Naive B cell (primary cell): ENCODE results near the gene PKD2L1. TPM values are rescaled to one million over a fixed set of nuclear protein-coding genes. Genes with fewer than 3 reads are reported as not detected.
"Not testable (repeated sequence)": the region's sequence is repeated elsewhere in the genome, so short reads cannot be mapped to it uniquely, and the experiment has no call there.

Source experiments
- ATAC-seq, 2 donors: fragments of 150-1000 bp; cut with Tn5 transposase; 2 replicates each; pipeline ENCODE4 v1.10.0; 2021; ENCODE audit warnings: low read depth in 2 of 2, mild to moderate bottlenecking in 2 of 2, moderate library complexity in 2 of 2
- DNase-seq: peaks from one replicate; pipeline ENCODE4 v3.0.0; 2022
- H3K27ac Mint-ChIP-seq, 6 donors: one replicate each; pipeline ENCODE4 v1.8.0; 2020 to 2022; ENCODE audit warnings: mild to moderate bottlenecking in 6 of 6, mixed read lengths in 6 of 6, moderate library complexity in 5 of 6, inconsistent platforms in 2 of 6
- H3K27me3 Mint-ChIP-seq, 3 donors: one replicate each; pipeline ENCODE4 v1.8.0; 2021 to 2022; ENCODE audit warnings: mixed read lengths in 3 of 3, mild to moderate bottlenecking in 1 of 3
- H3K36me3 Mint-ChIP-seq, 2 donors: one replicate each; pipeline ENCODE4 v1.8.0; 2020 to 2022; ENCODE audit warnings: mixed read lengths in 2 of 2, inconsistent platforms in 1 of 2, mild to moderate bottlenecking in 1 of 2
- H3K4me1 Mint-ChIP-seq, 3 donors: one replicate each; pipeline ENCODE4 v1.8.0; 2020 to 2022; ENCODE audit warnings: mixed read lengths in 3 of 3, inconsistent platforms in 1 of 3, mild to moderate bottlenecking in 1 of 3, moderate library complexity in 1 of 3
- H3K4me3 Mint-ChIP-seq, 8 donors: one replicate each; pipeline ENCODE4 v1.8.0; 2020 to 2022; ENCODE audit warnings: mild to moderate bottlenecking in 8 of 8, mixed read lengths in 8 of 8, moderate library complexity in 8 of 8, inconsistent platforms in 2 of 8
- H3K9me3 Mint-ChIP-seq, 7 donors: one replicate each; pipeline ENCODE4 v1.8.0; 2020 to 2022; ENCODE audit warnings: mixed read lengths in 7 of 7, mild to moderate bottlenecking in 5 of 7, inconsistent platforms in 2 of 7, moderate library complexity in 1 of 7
- polyA plus RNA-seq, 6 donors: library from polyadenylated mRNA; unstranded; fragments of 300-500 nt; fragmentation: Illumina TruSeq; gene quantifications; one replicate each; pipeline ENCODE4 v1.2.3, GENCODE V29; 2021; ENCODE audit warnings: low read depth in 6 of 6

PKD2L1 gene
- polyA plus RNA-seq = 1 to 10 TPM in 1 of 6 donors, under 1 TPM in 2, not detected in 3; 0.25 to 1.1 (median 0.93) TPM

DNA sequence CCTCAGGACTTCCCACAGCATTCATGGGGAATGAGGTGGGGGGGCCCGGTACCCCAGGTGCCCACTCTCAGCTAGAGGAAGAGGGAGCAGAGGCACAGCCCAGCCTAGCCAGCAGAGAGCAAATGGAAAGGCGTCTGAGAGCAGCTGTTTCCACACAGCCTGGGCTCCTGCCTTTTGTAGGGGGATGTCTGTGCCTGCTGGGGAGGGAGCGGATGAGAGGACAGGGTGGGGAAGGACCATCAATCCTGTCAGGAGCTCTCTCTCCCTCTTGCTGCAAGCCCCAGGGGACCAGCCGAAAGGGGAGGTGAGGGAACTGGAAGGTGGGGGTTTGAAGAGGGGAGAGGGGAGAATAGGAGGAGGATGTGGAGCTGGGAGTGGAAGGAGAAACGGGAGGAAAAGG is at the start of gene PKD2L1:
Gene PKD2L1 (minus strand): TSS at position 150 of the 400 bp plus-strand sequence. CDS start 125 bp downstream, at position 25.
- Mint-ChIP-seq H3K27me3 (peaks cover 11 to 46% (median 44%) of the 10 kb centered on the region in 3 donors), H3K27ac (peak within 1 kb of the TSS; percentile 54 to 95 (median 84)), H3K36me3 (no peaks in the 10 kb centered on the region), H3K4me1 (peaks cover 18 to 28% (median 22%) of the 10 kb centered on the region in 3 donors), H3K4me3 (peak within 1 kb of the TSS in 1 of 8 donors; percentile 15), H3K9me3 (no peaks in the 10 kb centered on the region)
- ATAC-seq (no peak), DNase-seq (no peak)

DNA sequence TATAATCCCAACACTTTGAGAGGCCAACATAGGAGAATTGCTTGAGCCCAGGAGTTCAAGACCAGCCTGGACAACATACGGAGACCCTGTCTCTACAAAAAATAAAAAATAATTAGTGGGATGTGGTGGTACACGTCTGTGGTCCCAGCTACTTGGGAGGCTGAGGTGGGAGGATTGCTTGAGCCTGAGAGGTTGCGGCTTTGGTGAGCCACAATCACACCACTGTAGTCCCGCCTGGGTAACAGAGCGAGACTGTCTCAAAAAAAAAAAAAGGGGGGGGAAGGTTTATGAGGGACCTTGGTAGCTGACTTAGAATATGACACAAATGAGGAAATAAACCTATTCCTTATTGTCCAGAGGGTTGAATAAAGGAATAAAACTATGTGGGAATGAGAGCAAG is 47.8 kb upstream of the PKD2L1 start:
- DNase-seq = no peak
- Mint-ChIP-seq H3K4me3 (no peak overlapping the region), H3K36me3 (peaks cover 17 to 19% of the 10 kb centered on the region in 2 donors), H3K27ac (peak overlapping the region in 2 of 6 donors; percentile 28 to 71), H3K9me3 (peaks cover 0 to 2% (median 0%) of the 10 kb centered on the region in 7 donors), H3K27me3 (peaks cover 0 to 6% (median 0%) of the 10 kb centered on the region in 3 donors), H3K4me1 (peaks cover 24 to 43% (median 38%) of the 10 kb centered on the region in 3 donors)
- no peak for ATAC-seq

DNA sequence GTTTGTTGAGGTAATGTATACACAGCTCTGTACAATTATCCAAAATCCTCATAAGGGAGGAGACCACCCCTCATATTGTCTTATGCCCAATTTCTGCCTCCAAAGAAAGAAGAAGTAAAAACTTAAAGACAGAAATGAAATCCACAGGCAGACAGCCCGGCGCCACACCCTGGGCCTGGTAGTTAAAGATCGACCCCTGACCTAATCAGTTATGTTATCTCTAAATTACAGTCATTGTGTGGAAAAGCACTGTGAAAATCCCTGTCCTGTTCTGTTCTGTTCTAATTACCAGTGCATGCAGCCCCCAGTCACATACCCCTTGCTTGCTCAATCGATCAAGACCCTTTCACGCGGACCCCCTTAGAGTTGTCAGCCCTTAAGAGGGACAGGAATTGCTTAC is 46.6 kb upstream of the PKD2L1 start:
- not testable (repeated sequence) for H3K9me3 Mint-ChIP-seq, DNase-seq, H3K27ac Mint-ChIP-seq, ATAC-seq, H3K27me3 Mint-ChIP-seq
- H3K36me3 Mint-ChIP-seq = peaks cover 8 to 11% of the 10 kb centered on the region in 2 donors
- peaks cover 15 to 31% (median 27%) of the 10 kb centered on the region in 3 donors for H3K4me1 Mint-ChIP-seq
- H3K4me3 Mint-ChIP-seq = peak overlapping the region in 1 of 8 donors; percentile 53

DNA sequence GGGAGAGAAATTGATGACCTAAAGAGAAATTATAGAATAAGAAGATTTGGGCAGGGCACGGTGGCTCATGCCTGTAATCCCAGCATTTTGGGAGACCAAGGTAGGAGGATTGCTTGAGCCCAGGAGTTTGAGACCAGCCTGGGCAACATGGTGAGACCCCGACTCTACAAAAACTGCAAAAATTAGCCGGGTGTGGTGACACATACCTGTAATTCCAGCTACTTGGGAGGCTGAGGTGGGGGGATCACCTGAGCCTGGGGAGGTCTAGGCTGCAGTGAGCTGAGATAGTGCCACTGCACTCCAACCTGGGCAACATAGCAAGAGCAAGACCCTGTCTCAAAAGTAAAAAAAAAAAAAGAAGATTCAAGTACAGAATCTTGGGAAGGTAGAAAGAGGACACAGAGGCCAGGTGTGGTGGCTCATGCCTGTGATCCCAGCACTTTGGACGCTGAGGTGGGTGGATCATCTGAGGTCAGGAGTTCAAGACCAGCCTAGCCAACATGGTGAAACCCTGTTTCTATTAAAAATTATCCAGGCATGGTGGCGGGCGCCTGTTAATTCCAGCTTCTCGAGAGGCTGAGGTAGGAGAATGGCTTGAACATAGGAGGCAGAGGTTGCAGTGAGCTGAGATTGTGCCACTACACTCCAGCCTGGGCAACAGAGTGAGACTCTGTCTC is 44.8 kb upstream of the PKD2L1 start:
- DNase-seq, H3K27me3 Mint-ChIP-seq, H3K9me3 Mint-ChIP-seq, ATAC-seq, H3K36me3 Mint-ChIP-seq: not testable (repeated sequence)
- H3K4me1 Mint-ChIP-seq = peaks cover 21 to 37% (median 30%) of the 10 kb centered on the region in 3 donors
- H3K27ac Mint-ChIP-seq = peak overlapping the region in 1 of 6 donors; percentile 79
- H3K4me3 Mint-ChIP-seq = peak overlapping the region in 1 of 8 donors; percentile 68

DNA sequence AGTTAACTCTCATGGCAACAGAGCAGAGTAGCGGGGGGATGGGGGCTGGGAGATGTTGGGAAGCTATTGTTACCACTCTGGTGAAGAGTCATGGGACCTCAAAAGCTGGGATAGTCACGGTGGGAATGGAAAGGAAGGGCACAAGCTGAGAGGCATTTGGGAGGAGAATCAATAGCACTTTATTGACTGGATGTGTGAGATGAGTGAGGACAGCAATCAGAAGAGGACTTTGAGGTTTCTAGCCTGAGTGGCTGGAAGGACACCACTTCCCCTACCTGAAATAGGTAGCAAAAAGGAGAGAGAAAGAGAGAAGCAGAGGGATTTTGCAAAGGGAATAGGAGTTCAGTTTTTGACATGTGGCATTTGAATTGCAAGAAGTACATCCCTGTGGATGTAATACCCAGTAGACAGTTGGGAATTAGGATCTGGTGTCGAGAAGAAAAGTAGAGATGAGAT is 44.2 kb upstream of the PKD2L1 start:
- no peaks in the 10 kb centered on the region for H3K27me3 Mint-ChIP-seq
- H3K9me3 Mint-ChIP-seq = no peaks in the 10 kb centered on the region
- DNase-seq = no peak
- H3K4me1 Mint-ChIP-seq = peaks cover 21 to 34% (median 28%) of the 10 kb centered on the region in 3 donors
- H3K4me3 Mint-ChIP-seq = no peak overlapping the region
- H3K27ac Mint-ChIP-seq = no peak overlapping the region
- H3K36me3 Mint-ChIP-seq = no peaks in the 10 kb centered on the region
- no peak for ATAC-seq

DNA sequence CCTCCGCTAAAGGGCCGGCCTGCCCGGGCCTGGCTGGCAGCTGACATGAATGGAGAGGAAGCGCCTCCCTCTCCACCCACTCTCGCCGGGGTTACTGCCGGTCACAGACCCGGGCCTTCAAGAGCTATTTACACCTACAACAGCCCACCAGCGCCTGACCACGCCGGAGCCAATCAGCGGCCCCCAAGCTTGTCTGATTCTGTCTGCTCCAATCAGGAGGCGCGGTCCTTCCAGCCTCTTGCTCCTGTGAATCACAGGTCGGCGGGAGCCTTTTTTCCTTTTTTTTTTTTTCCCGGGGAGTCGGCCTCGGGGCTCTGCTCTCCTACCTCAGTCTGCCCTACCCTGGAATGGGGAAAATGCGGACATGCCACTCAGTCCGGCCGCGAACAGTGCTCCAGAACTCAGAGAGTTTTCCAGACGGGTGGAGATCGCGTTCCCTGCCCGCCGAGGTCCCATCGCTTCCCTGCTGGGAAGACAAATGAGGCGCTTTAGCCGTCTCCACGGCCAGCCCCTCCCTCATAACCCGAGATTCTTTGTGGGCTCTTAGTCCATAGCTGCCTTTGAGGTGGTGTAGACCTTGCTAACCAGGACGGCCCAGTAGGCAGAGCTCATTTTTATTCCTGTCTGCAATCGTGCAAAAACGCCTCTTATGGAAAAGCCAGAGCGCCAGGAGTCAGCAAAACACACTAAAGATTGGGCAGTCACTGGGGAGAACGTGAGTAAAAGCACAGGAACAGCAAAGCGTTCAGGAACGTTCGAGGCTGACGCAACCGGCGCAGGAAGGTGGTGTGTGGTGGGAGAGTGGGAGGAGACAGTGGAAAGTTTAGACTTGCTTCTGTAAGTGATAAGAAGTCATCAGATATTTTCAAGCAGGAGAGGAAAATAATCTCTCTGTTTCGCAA is 43.5 kb upstream of the PKD2L1 start:
- peak; percentile 87 for DNase-seq
- H3K9me3 Mint-ChIP-seq = no peaks in the 10 kb centered on the region
- peaks cover 21 to 34% (median 28%) of the 10 kb centered on the region in 3 donors for H3K4me1 Mint-ChIP-seq
- H3K4me3 Mint-ChIP-seq = no peak overlapping the region
- no peaks in the 10 kb centered on the region for H3K27me3 Mint-ChIP-seq
- no peaks in the 10 kb centered on the region for H3K36me3 Mint-ChIP-seq
- H3K27ac Mint-ChIP-seq = no peak overlapping the region
- peak; percentile 95 for ATAC-seq

DNA sequence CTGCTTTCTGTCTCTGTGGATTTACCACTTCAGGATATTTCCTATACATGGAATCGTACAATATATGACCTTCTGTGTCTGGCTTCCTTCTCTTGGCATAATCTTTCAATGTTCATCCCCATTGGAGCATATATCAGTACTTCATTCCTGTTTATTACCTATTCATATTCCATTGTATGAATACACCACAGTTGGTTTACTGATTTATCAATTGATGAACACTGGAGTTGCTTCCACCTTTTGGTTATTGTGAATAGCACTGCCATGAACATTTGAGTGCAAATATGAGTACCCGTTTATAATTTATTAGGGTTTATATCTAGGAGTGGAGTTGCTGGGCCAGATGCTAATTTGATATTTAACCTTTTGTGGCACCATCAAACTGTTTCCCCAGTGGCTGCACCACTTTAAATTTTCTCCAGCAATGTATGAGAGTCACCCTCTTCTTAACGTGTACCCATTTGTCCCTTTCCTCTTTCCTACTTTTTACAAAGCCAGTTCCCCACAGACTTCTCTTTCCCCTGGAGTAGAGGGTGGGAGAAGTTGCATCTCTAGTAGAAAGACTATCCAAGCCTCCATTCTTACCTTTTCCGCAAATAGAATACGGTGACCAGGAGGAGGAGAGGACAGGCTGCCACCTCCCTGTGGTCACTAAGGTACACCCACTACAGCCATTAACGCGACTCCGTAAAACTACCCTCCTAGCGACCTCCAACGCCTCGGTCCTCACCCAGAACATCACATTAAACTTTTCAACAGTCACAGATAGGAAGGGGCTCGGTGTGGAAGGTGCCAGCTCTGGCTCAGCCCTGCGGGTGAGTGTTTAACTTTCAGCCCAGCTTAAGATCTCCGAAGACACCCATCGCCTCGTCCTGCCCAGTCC is 42.6 kb upstream of the PKD2L1 start:
- Mint-ChIP-seq H3K4me1 (peaks cover 15 to 30% (median 22%) of the 10 kb centered on the region in 3 donors), H3K27me3 (no peaks in the 10 kb centered on the region), H3K4me3 (peak overlapping the region in 1 of 8 donors; percentile 62), H3K9me3 (no peaks in the 10 kb centered on the region), H3K27ac (no peak overlapping the region), H3K36me3 (no peaks in the 10 kb centered on the region)
- no peak for DNase-seq
- ATAC-seq = no peak

DNA sequence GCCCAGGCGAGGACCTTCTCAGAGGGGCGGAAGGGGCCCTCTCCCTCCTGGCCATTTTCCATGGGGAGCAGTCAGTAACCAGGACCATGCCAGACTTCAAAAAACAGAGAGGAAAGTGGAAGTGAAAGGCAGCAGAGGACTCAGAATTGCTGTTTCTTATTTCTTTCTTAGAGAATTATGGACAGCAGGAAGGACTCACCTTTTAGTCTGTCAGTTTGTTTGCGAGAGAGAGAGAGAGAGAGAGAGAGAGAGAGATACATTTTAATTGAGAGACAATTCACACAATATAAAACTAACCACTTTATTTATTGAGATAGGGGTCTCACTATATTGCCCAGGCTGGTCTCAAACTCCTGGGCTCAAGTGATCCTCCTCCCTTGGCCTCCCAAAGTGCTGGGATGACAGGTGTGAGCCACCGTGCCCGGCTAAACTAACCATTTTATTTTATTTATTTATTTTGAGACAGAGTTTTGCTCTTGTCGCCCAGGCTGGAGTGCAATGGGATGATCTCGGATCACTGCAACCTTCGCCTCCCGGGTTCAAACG is 41.5 kb upstream of the PKD2L1 start:
- ATAC-seq = no peak
- Mint-ChIP-seq H3K36me3 (no peaks in the 10 kb centered on the region), H3K4me3 (peak overlapping the region in 6 of 8 donors; percentile 5 to 74 (median 19)), H3K4me1 (peaks cover 13 to 23% (median 21%) of the 10 kb centered on the region in 3 donors), H3K27ac (peak overlapping the region; percentile 9 to 83 (median 70)), H3K27me3 (peaks cover 0 to 4% (median 0%) of the 10 kb centered on the region in 3 donors), H3K9me3 (peaks cover 0 to 2% (median 0%) of the 10 kb centered on the region in 7 donors)
- DNase-seq = no peak

DNA sequence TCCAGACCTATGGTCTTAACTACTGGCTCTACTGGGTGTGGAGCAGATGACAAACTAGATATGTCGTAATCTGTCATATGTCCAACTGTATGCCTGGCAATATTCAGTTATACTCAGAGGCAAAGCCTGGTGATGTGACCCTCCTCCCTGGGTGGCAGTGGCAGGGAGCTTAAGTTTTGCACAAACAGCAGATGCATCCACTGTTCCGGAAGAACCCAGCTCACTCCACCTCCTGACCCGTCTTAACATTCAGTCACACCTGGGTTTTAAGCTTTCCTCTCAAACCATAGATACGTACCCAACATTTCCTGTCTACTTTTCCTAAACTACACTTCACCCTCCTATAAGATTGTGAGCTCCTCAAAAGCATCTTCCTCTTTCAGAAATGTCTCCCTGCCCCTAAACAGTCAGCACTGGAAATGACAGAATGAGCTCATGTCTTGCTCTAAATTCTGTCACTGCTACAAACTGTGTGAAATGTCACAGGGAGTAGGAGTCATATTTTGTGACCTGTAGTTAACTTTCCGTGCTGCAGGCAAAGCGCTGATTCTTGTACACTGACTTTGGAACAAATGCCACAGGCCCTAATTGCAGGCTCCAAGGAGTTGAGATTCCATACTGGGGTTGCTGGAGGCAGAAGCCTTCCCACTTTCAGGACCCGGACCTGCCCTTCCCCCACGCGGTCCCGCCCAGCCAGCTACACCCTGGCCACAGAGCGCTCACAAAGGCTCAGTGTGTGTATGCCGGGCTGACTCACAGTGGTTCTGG is 40.9 kb upstream of the PKD2L1 start:
- Mint-ChIP-seq H3K36me3 (no peaks in the 10 kb centered on the region), H3K4me1 (peaks cover 15 to 21% (median 20%) of the 10 kb centered on the region in 3 donors), H3K27me3 (peaks cover 0 to 4% (median 0%) of the 10 kb centered on the region in 3 donors), H3K4me3 (peak overlapping the region in 6 of 8 donors; percentile 5 to 48 (median 20)), H3K9me3 (peaks cover 0 to 2% (median 0%) of the 10 kb centered on the region in 7 donors), H3K27ac (peak overlapping the region; percentile 9 to 83 (median 76))
- ATAC-seq (peak; percentile 24 to 27), DNase-seq (peak; percentile 48)

DNA sequence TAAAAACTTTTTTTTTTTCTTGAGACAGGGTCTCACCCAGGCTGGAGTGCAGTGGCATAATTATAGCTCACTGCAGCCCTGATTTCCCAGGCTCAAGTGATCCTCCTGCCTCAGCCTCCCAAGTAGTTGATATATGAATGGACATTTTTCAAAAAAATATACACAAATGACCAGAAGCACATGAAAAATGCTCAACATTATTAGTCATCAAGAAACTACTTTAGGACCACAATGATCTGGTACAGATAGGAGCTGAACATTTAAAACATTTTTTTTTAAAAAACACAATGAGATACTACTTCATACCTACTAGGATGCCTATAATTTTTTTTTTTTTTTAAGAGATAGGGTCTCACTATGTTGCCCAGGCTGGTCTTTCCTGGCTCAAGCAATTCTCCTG is 38.7 kb upstream of the PKD2L1 start:
- ATAC-seq = no peak
- H3K9me3 Mint-ChIP-seq = peaks cover 0 to 2% (median 0%) of the 10 kb centered on the region in 7 donors
- H3K36me3 Mint-ChIP-seq = no peaks in the 10 kb centered on the region
- H3K27ac Mint-ChIP-seq = no peak overlapping the region
- peaks cover 0 to 4% (median 0%) of the 10 kb centered on the region in 3 donors for H3K27me3 Mint-ChIP-seq
- peaks cover 15 to 21% (median 18%) of the 10 kb centered on the region in 3 donors for H3K4me1 Mint-ChIP-seq
- no peak for DNase-seq
- H3K4me3 Mint-ChIP-seq = no peak overlapping the region

DNA sequence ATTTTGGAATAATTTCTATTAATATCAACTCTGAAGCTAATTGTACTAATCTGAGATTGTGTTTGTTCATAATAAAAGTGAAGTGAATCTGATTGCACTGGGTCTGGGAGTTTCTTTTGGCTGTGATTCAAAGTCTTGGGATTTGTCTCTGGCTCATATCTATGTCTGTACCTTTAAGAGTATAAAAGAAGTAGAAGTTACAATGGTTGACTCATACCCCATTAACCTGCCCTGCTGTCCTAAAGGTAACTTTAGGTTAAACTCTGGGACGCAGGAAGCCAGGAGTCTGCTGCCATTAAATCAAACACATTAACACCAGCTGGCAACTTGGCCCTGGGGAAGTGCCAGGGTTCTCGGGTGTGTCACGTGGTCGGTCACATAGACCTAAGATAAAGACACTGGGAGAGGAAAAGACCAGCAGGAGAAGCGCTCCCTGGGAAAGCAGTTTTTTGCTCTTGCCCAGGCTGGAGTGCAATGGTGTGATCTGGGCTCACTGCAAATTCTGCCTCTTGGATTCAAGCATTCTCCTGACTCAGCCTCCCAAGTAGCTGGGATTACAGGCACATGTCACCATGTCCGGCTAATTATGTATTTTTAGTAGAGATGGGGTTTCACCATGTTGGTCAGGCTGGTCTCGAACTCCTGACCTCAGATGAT is 34.8 kb upstream of the PKD2L1 start:
- no peak for ATAC-seq
- Mint-ChIP-seq H3K4me1 (peaks cover 2 to 8% (median 4%) of the 10 kb centered on the region in 3 donors), H3K9me3 (peaks cover 0 to 2% (median 0%) of the 10 kb centered on the region in 7 donors), H3K4me3 (no peak overlapping the region), H3K36me3 (peaks cover 19 to 22% of the 10 kb centered on the region in 2 donors), H3K27me3 (peaks cover 0 to 4% (median 0%) of the 10 kb centered on the region in 3 donors), H3K27ac (no peak overlapping the region)
- no peak for DNase-seq
